SKM-1 (cell line): ENCODE measurements around the gene DCX.

Experiments
- DNase-seq: peaks from one replicate; lab custom pipeline; 2025; ENCODE audit not compliant: unreplicated experiment; lab: John Stamatoyannopoulos, UW

The DCX gene

DNA sequence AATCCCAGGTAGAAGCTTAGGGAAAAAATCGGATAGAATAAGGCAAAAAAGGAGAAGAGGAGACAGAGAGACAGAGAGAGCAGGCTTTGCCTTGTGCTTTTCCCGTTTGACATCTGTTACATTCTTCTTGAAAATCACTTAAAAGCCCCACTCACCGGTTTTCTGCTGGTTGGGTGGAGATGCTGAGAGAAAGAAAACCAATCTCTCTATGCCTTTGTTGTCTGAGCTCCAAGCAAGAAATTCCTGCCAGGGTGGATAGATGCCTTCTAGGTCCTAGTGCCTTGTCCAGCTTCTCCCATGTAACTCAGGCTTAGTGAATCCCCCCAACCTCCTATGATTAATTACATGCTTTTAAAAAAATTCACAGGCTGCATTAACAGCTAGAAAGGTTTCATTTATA, at the start of gene DCX:
Gene DCX, minus strand, starts transcription at position 210 of the 400 bp plus-strand sequence. CDS start 1,794 bp downstream, outside the sequence.
- no peak for DNase-seq

DNA sequence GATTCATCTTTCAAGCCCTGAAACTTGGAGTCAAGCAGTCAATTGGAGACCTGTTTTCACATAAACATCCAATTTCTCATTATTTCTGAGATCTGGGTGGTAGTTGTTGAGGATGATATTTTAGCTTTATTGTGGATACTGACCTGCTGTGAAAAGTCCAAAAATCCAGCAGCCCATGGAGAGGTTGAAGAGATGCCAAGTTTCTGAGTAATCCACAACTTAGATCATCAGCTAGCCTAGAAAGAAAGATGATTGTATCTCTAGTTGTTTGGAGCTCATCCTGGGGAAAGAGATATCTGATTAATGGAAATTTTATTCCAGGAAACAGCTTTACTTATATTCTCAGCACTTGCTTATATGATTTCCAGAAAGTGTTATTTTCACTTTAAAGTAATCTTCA, 48.6 kb upstream of the DCX start:
- no peak for DNase-seq

DNA sequence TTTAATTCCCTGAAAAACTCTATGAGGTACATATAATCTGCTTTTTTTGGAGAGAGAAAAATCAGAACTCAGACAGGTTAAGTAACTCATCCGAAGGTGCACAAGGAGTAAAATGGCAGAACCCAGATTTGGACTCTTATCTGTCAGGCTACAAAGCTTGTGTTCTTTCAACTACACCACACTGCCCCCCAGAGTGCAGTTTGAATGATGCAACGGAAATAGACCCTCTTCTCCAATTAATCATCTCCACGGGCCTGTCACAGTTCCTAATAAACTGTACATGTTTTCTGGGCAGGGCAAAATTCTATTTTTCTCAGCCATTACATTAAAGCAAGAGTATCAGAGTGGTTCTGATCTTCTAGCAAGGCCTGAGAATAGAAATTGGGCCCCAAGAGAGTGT, 35.3 kb upstream of the DCX start:
- DNase-seq: no peak

DNA sequence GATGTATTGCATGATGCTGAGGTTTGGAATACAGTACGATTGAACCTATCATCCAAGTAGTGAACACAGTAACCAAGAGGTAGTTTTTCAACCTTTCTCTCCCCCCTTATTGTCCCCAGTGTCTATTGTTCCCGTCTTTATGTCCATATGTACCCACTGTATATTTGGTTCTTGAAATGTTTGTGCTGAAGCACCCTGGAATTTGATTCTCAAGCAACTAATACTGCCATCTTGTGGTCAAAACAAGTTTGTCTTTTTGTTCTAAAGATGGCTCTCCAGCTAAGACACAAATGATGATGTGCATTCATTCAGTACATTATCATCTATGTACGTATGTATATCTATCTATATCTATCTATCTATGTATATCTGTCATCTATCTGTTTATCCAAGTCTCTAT, 33.5 kb upstream of the DCX start:
- DNase-seq: peak; percentile 10

DNA sequence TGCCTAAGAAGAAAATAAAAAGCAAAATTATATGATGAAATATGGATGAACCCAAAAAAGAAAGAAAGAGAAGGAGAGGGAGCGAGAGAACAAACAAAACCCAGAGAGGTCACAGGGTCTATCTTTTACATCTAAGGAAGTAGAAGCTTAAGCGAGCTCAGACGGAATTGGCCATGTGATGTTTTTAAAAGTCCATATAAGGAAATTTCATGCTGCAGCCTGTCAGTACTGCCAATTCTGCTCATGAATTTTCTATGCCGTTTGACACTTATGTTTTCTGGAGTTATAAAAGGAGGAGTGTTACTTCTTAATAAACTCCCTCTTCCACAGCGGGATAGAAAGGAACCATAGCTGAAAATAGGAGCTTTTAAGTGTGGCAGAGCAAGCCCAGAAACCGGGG, 32.9 kb upstream of the DCX start:
- DNase-seq: no peak

DNA sequence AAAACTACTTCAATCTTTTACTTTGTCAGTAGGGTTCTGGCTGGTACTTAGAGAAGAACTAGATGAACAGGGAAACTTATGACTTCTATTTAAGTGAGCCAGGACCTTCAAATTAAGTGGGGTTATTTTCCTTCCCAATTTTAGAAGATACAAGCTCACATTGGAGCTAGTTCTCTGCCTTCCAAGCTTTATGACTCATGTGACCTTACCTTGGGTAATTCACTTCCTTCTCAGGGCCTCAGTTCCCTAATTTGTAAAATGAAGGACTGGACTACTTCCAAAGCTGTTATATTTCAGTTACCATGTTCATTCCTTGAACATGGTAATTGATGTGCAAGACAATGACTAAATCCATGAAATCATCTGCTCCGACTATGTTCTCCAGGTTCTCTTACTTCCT, 32.0 kb upstream of the DCX start:
- DNase-seq: no peak

DNA sequence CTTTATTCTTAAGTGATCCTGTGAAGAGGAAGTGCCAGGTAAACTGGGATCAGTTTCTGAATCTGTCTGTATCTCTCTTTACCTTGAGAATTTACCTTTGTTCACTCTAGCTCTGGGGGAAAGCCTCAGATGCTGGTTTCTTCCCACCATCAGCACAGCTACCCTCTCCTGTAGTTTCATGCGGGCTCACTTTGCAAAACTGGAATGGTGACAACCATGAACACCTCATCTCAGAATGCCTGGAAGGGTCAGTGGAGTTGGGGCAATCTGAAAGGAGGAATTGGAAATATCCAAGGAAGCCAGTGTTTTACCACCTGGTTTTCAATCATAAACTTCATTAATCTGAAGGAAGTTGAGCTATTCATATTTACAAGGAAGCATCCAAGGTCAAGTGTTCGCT, 30.8 kb upstream of the DCX start:
- DNase-seq: no peak

DNA sequence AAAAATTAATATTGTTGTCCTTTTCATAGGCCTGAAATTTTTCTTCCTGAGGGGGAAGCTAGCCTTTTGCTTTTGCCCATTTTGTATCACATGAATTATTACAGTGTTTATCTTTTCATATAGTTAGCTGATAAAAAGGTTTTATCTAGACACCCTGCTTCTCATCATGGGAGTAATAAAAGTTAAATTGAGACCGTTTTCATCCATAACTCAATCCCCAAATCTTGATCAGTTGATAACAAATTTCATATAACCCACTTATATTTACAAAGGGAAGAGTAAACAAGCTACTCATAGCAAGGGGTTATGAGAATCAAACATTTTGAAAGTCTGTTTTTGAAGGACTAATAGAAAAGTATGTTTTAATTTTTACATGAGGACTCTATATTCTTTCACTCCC, 23.5 kb upstream of the DCX start:
- DNase-seq: no peak

DNA sequence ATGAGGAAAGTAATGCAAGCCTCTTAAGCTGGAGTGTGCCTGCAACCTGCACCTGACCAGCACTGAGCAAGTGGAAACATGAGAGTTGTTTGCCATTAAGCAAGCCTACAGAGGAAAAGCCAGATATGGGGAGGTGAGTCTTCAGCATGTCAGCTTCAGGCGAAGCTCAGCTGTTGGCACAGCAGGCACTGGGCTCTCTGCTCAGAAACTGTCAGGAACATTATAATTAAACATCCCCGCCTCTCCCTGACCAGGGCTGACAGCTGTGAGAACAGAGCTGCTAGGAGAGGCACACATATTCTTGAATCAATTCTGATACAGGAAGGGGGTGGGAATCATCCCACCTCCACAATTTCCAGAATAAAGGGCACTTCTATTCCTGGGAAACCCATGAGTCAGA, 19.0 kb upstream of the DCX start:
- no peak for DNase-seq

DNA sequence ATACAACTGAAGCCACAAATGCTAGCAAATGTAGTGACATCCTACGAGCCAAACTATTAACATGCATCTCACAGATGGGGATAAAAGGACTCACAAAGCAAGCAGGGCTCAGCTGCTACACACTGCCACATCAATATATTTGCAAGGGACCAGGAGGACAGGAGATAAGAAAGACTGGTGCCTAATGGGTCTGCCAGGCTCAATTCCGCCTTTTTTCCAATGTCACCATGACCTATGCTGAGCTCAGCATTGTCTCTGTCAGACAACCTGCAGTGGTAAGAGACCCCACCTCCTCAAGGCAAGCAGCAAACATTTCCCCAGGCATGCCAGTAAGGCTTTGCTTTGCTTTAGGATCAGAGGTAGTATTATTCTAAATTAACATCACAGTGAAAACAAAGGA, 435 bp downstream of the DCX start:
- no peak for DNase-seq

DNA sequence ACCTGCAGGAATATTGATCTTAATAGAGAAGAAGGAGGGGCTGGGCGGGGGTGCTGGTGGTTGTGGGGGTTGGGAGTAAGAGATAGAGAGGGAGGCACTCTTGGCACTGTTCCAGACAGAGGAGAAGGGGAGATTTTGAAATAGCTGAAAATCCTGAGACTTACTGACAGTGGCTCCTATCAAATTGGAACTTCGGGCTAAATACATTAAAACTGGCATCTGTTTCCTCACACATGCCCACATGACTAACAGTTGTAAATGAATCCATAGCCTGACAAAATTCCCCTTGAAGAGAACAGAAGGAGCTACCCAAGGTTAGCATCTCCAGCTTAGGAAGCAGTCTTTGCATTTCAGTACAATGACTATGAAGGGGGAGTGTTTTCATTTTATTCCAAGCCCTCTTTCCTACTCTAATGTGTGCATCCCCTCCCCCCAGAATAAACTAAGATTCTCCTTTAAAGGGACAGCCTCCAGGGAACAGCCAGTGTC, 1.4 kb downstream of the DCX start:
- DNase-seq: no peak

DNA sequence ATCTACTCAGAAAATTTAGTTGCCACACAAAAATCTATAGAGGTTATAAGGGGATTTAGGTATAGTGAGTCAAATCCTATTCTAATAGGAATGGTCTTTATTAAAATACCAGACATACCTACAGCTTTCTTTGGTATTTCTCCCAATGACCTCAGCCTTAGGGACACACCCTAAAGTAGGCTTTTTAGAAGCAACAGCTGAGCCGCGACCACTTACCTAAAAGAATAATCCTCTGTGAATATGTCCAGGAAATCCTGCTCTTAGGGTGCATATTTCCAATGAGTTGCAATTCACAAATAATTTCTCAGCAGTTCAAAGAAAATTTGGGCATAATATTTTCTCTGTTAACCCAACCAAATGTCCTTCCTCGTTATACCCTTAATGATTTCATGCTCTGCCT, 2.7 kb downstream of the DCX start:
- no peak for DNase-seq

DNA sequence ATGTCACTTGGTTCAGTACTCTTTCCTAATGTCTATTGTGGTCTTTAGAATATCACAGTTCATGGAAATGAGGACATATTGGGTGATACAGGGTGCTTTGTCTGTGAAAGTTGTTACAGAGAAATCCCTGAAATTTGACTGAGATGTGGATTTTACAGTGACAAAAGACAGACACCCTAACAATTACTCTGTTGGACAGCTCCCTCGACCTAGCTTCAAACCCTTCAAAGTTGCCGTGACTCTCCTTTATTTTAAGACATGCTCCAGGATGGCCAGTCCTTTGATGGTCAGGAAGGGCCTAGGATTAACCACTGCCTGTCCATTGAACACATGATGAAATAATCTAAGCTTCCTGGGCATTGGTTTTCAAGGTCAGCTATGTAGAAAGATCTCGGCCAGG, 4.0 kb downstream of the DCX start:
- no peak for DNase-seq

DNA sequence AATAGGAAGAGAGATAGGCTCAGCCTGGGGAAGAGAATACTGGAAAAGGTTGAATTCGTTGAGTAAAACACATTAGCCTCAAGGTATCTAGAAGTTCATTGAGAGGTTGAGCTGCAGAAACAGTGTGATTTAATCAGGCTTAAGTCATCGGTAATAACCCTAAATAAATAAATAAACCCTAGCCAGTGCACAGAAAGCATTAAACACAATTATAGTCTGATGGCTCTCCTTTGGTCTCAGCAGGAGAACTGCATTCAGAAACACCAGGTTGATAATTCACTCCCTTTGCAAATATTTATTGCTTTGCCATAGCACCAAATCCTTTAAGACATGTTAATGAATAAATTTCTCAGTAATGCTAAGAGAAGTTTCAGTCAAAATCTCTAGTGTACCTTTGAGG, 9.6 kb downstream of the DCX start:
- DNase-seq: no peak

DNA sequence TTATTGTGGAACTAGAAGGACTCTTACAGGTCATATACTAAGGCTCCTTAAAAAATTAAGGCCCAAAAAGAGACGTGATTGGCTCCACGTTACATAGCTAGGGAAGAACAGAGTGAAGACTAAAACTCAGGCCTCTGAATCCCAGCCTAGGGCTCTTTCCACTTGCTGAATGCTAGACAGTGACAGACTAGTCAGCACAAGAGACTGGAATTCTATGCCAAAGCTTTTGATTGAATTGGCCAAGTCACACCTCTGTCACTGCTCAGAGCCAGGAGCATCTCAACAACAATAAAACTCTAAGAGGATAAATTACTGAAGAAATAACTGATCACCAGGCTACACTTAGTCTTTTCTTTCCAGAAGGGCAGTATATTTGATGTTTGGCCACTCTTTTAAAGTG, 16.8 kb downstream of the DCX start:
- DNase-seq: no peak

DNA sequence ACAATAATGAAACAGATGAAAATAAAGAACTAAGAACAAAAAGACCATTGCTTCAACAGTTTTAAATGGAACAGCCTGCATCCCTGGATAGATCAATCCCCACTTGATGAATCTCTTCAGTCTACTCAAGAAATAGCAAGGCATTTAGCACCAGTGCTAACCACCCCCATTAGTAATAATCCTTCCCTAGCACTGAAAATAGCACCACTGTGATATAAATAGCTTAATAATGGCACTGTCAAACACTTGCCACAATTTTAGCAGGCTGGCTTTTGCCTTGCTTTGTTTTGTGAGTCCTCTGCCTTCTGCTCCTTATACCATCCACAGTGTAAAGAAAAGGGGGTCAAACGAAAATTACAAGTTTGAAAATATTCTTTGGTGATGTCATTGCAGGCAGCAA, 17.4 kb downstream of the DCX start:
- DNase-seq: no peak

DNA sequence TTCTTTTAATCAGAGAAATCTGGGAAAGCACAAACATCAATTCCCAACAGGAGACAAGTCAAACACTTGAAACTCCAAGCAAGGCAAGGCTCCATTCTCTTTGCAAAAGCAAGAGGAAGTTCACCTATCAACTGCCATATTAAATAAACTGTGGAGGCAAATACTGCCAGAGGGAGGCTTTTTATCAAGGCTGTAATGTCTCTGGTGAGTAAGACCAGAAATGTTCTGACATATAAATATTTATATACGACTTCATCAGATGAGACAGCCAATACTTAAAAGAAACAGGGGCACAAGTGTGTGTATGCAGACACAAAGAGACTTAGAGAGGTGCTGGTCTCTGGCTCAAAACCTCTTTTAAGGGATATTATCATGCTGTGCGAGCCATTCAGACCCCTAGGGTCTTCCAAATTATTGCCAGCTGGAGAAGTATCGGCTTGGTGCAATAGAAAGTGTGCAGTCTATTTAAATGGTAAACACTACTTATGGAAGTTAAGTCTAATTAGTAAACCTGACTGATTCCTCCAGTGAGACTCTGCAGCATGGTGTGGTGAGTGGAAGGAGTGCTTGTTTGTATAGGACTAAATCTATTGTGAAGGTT, 24.4 kb downstream of the DCX start:
- DNase-seq: no peak

DNA sequence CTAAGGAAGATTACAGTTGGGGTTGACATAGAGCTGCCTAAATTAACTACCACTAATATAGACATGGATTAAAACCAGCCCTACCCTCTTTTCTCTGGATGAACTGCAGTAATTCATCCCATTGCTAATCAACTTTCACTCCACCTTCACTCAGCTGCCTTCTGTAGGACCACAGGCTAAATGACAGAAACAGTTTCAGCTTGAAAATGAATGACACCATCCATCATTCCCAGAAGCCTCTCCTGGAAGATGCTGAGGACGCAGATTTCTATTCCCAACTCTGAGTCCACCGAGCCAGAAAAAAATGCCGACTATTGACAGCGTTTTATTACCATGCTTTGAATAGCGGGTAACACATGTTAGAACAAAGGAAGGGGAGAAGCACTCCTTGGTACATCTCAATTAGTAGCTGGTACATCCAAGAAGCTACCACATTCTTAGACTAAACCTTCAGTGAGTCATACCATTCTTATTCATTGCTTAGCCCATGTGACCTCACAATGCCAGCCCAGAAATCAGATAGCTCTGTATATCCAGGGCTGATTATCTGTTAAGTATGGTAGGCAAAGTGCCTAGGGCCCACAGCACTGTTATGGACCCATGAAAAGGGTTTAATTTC, 25.3 kb downstream of the DCX start:
- DNase-seq: no peak

DNA sequence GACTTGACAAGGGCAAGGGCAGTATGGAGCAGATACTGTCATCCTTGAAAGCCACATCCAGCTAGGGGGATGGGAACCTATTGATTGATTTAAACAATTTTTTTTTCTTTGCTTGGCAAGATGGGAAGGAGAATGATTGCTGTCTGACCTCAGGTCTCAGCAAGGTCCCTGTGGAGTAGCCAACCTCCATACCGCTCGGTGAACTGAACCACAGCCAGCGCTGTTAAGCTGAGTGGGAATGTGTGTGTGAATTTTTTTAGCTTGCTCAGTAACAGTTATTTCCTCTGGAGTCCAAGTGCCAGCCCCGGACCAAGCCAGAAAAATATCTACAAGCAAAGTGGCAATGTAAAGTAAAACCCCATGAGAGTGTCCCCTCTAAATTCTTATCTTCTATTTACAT, 25.9 kb downstream of the DCX start:
- no peak for DNase-seq

DNA sequence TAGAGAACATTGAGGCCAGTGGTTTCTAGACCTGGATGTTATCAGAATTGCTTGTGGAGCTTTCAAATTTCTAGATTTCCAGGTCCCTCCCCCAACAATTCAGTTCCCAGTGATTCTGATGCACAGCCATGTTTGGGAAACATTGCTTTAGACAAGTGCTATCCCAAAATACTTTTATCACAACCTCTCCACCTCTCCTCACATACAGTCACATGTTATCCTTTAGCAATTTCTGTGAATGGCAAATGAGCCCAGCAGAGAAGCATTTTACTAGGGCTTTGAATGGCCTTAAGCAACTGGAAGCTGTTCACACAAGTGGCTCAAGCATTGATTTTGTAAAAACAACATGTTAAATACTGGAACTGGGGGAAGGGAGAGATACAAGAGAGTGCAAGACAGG, 29.7 kb downstream of the DCX start:
- DNase-seq: no peak

DNA sequence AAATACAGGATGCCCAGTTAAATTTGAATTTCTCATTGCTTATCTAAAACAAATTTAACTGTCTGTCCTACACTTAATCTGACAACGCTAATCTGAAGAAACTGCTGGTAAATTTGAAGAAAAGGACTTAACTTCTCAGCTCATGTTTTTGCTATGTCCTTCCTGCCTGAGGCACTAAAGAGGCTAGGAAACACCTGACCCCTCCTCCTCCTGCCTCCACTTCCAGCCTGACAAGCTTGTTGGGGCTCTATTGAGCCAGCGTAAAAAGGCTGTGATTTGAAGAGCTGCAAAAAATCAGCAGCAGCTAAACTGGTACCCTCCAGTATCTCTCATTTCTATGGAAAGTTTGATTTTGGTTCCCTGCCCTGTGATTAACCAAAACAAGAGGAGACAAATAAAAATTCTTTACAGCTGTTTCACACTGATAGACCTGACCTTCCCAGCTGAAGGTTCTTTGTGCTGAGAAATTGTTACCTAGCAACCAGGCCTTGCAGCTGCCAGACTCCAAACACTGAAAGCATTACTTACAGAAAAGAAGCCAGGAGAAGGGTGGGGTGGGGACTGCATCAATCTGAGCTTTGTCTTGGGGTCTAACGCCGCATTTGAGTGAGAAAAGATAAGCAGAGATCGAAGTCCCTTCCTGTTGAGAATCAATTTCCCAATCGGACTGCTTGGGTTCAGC, 35.0 kb downstream of the DCX start:
- no peak for DNase-seq

DNA sequence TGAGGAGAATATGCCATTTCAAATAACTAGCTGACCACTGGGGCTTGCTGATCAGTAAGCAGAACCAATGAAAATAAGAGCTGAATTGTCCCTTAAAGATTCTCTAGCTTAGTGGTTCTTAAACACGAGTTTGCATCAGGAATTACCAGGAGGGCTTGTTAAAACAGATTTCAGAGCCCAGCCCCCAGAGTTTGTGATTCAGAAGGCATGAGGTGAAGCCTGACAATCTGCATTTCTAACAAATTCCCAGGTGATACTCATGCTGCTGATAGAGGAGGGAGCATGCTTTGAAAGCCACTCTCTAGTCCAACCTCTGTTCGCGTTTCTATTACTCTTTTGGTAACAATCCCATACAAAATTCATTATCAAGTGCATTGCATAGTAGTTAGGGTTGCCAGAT, 35.5 kb downstream of the DCX start:
- no peak for DNase-seq

DNA sequence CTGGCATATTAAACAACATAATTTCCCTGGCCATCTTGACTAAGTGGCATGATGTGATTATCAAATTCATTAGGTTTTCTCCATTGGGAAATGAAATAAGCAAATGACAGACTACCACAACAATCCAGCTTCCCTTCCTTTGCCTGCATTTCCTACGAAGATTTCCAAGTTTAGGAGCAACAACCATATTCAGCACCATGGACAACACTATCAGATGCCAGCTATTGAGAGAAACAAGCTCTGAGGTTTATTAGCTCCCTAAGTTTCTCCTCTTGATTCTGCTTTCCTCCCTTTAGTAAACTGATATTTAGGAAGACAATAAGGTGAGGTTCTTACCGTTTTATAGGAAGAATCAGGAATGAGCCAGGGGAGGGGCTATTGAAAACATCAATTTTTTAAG, 36.2 kb downstream of the DCX start:
- no peak for DNase-seq
